Pericardium fibroblast (primary cell): ENCODE results near the gene TBPL2. TPM values are rescaled to one million over a fixed set of nuclear protein-coding genes. Genes with fewer than 3 reads are reported as not detected.

Experiments
- total RNA-seq: library from RNA; depleted of rRNA; stranded (reverse); fragments of >200 nt; gene quantifications from 2 replicates; pipeline ENCODE4 v1.2.3, GENCODE V29; 2015

Gene TBPL2
- total RNA-seq = not detected in 2 replicates

GRCh38 chr14:55440385-55440784 lies at the start of gene TBPL2:
Gene TBPL2 (minus strand): TSS chr14:55440616. CDS start chr14:55440449, 167 bp downstream.

DNA sequence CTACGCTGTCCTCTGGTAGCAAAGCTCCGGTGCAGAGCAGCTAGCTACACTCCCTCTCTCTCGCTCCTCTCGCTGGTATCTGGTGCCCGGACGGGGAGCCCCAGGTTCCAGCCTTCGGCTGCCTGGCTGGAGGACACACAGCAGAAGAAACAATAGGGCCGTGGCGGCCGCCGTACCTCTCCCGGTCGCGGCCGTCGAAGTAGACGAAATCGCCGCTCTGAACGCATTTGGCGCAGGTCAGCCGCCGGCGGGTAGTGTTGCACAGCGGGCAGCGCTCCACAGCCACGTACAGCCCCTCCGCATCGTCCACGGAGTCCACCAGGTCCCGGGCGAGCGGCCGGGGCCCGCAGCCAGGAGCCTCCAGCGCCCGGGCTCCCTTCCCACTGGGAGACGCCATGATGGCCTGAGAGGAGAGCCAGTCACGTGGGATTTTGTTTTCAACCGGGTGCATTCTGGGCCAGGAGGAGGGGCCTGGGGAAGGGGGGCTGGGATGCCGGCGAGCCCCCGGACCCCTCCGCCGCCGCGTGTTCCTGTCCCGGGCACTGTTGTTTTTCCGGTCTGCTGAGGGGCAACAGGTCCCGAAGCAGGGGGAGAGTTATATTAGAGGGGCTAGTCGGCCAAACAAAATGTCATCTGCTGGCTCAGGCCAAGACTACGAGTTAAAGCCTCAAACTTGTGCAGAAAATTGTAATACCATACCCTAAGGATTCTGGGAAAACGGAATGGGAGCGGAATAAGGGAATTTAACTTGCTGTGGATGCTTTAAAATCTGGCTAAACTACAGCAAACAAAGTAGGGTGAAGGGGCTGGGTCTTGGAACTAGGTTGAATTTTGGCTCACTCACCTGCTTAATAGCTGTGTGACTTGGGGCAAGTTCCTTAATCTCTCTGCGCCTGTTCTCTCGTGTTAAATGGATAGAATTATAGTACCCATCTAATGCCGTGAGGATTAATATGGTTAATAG lies 28.7 kb downstream of the TBPL2 start, which contains the start of gene ATG14:
TSS of gene ATG14 (minus strand) at position 405 of the 964 bp plus-strand sequence. CDS start at position 397, 8 bp downstream.

Other genes starting within 250 kb of the TBPL2 start
- gene DLGAP5, start 249.0 kb downstream of the TBPL2 start, total RNA-seq = 1.1 and 1.2 TPM in 2 replicates
- 12.0 and 12.5 TPM in 2 replicates for gene FBXO34, start 169.2 kb downstream of the TBPL2 start, total RNA-seq
- 8.2 and 8.6 TPM in 2 replicates for gene ATG14, start 28.8 kb downstream of the TBPL2 start, total RNA-seq
- 73.6 and 88.6 TPM in 2 replicates for gene KTN1, start 139.6 kb upstream of the TBPL2 start, total RNA-seq